ENCODE data around the gene BSND. TPM values are rescaled to one million over a fixed set of nuclear protein-coding genes. Genes with fewer than 3 reads are reported as not detected.

BSND gene
- polyA plus RNA-seq, 1 of the 3 experiments (the other 2 are of a cell fraction) = not detected

DNA sequence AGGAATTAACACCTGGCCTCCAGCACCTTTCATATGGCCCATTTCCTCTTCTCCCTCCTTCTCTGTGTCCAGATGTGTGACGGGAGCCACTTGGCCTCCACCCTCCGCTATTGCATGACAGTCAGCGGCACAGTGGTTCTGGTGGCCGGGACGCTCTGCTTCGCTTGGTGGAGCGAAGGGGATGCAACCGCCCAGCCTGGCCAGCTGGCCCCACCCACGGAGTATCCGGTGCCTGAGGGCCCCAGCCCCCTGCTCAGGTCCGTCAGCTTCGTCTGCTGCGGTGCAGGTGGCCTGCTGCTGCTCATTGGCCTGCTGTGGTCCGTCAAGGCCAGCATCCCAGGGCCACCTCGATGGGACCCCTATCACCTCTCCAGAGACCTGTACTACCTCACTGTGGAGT is 12.7 kb upstream of the BSND start:
- H3F3A ChIP-seq (replicated peaks; ENCODE audit: insufficient read depth) = no peaks in the 10 kb centered on the region
- peaks cover 0 to 11% of the 10 kb centered on the region in 2 experiments; a peak in 1 of 4 replicates for H3K4me1 ChIP-seq (ENCODE audit: control insufficient read depth in 1 of 2, insufficient read depth in 2 of 2, low read depth in 1 of 2, low read length in 1 of 2)
- H2AFZ ChIP-seq (ENCODE audit: low read depth) = no peak overlapping the region
- 80% methylated on average over 9 of the region's 15 CpGs for WGBS (ENCODE audit: low lambda C conversion rate)
- DNase-seq = no peak
- H3K4me3 ChIP-seq (ENCODE audit: low read depth in 2 of 2, low read length in 1 of 2) = no peak overlapping the region
- ChIA-PET CTCF (interaction anchor here (1.0 to 11.0 kb wide), 5 partner anchors 11 to 42 kb away, joined by 4 to 123 read pairs (median 56); partner anchors contain the start of gene BSND), POLR2A (no interaction called here)
- TF ChIP-seq JUND (IDR thresholded peaks at IDR 0.05) (no peak), PBX3 (IDR thresholded peaks at IDR 0.05) (no peak), RCOR1 (IDR thresholded peaks at IDR 0.05; ENCODE audit: low read length) (no peak), MEF2A (IDR thresholded peaks at IDR 0.05; ENCODE audit: borderline replicate concordance, low read depth) (no peak), TAF1 (IDR thresholded peaks at IDR 0.05; ENCODE audit: borderline replicate concordance, low read depth, low read length) (no peak), SIN3A (IDR thresholded peaks at IDR 0.05; ENCODE audit: borderline replicate concordance, low read depth, low read length) (no peak), NRF1 (IDR thresholded peaks at IDR 0.05; ENCODE audit: low read depth, low read length) (no peak), MXI1 (IDR thresholded peaks at IDR 0.05; ENCODE audit: low read depth, low read length) (no peak), SMC3 (IDR thresholded peaks at IDR 0.05; ENCODE audit: low read depth, low read length) (no peak), ELF1 (IDR thresholded peaks at IDR 0.05) (no peak), TEAD4 (IDR thresholded peaks at IDR 0.05; ENCODE audit: borderline replicate concordance, insufficient read depth) (no peak), FOXM1 (IDR thresholded peaks at IDR 0.05; ENCODE audit: low read depth) (no peak), NFIC (IDR thresholded peaks at IDR 0.05; ENCODE audit: borderline replicate concordance) (no peak)
- TF ChIP-seq, protein P1, sequence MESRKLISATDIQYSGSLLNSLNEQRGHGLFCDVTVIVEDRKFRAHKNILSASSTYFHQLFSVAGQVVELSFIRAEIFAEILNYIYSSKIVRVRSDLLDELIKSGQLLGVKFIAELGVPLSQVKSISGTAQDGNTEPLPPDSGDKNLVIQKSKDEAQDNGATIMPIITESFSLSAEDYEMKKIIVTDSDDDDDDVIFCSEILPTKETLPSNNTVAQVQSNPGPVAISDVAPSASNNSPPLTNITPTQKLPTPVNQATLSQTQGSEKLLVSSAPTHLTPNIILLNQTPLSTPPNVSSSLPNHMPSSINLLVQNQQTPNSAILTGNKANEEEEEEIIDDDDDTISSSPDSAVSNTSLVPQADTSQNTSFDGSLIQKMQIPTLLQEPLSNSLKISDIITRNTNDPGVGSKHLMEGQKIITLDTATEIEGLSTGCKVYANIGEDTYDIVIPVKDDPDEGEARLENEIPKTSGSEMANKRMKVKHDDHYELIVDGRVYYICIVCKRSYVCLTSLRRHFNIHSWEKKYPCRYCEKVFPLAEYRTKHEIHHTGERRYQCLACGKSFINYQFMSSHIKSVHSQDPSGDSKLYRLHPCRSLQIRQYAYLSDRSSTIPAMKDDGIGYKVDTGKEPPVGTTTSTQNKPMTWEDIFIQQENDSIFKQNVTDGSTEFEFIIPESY (IDR thresholded peaks at IDR 0.05; ENCODE audit: borderline replicate concordance, low read depth) = no peak
- no peaks in the 10 kb centered on the region for H3K79me2 ChIP-seq (ENCODE audit: insufficient read depth)
- no peaks in the 10 kb centered on the region for H4K20me1 ChIP-seq (ENCODE audit: insufficient read depth)
- no peaks in the 10 kb centered on the region for H3K9me2 ChIP-seq
- H3K4me2 ChIP-seq = no peak overlapping the region
- H3K9me3 ChIP-seq = no peaks in the 10 kb centered on the region
- no peak overlapping the region for H3K27ac ChIP-seq (ENCODE audit: low read depth in 2 of 2, low read length in 1 of 2)
- no peaks in the 10 kb centered on the region for H3K36me3 ChIP-seq (replicated peaks in 1 of 2; ENCODE audit: control insufficient read depth in 1 of 2, insufficient read depth in 2 of 2, low read length in 1 of 2)
- H3K27me3 ChIP-seq (ENCODE audit: insufficient read depth) = no peaks in the 10 kb centered on the region; the same call in 1 of the 2 replicates
- H3K9ac ChIP-seq = no peak overlapping the region

GRCh38 chr1:54986533-54986932 is 12.2 kb upstream of the BSND start:
- Histone ChIP-seq H3K27me3 (ENCODE audit: insufficient read depth) (no peaks in the 10 kb centered on the region; the same call in 1 of the 2 replicates), H3K9ac (no peak overlapping the region), H3K4me1 (ENCODE audit: control insufficient read depth in 1 of 2, insufficient read depth in 2 of 2, low read depth in 1 of 2, low read length in 1 of 2) (peaks cover 0 to 11% of the 10 kb centered on the region in 2 experiments; a peak in 1 of 4 replicates), H3F3A (replicated peaks; ENCODE audit: insufficient read depth) (no peaks in the 10 kb centered on the region), H3K4me2 (no peak overlapping the region), H3K9me2 (no peaks in the 10 kb centered on the region), H4K20me1 (ENCODE audit: insufficient read depth) (no peaks in the 10 kb centered on the region), H3K27ac (ENCODE audit: low read depth in 2 of 2, low read length in 1 of 2) (no peak overlapping the region), H3K4me3 (ENCODE audit: low read depth in 2 of 2, low read length in 1 of 2) (no peak overlapping the region), H3K9me3 (no peaks in the 10 kb centered on the region), H3K36me3 (replicated peaks in 1 of 2; ENCODE audit: control insufficient read depth in 1 of 2, insufficient read depth in 2 of 2, low read length in 1 of 2) (no peaks in the 10 kb centered on the region), H3K79me2 (ENCODE audit: insufficient read depth) (no peaks in the 10 kb centered on the region), H2AFZ (ENCODE audit: low read depth) (no peak overlapping the region)
- POLR2A ChIA-PET = no interaction called here
- WGBS (ENCODE audit: low lambda C conversion rate) = 64% methylated on average over 3 of the region's 3 CpGs
- no peak for DNase-seq
- CTCF ChIA-PET = interaction anchor here (1.0 to 11.0 kb wide), 5 partner anchors 10 to 42 kb away, joined by 4 to 123 read pairs (median 56); partner anchors contain the start of gene BSND
- TF ChIP-seq SMC3 (IDR thresholded peaks at IDR 0.05; ENCODE audit: low read depth, low read length) (no peak), JUND (IDR thresholded peaks at IDR 0.05) (no peak), TCF12 (IDR thresholded peaks at IDR 0.05) (no peak), PBX3 (IDR thresholded peaks at IDR 0.05) (no peak), EP300 (IDR thresholded peaks at IDR 0.05; ENCODE audit: borderline replicate concordance in 1 of 2, low read depth in 1 of 2, low read length in 1 of 2) (no peak), ELF1 (IDR thresholded peaks at IDR 0.05) (no peak), MEF2A (IDR thresholded peaks at IDR 0.05; ENCODE audit: borderline replicate concordance, low read depth) (no peak), GABPA (IDR thresholded peaks at IDR 0.05; ENCODE audit: low read depth) (no peak), USF2 (IDR thresholded peaks at IDR 0.05; ENCODE audit: borderline replicate concordance, low read depth, low read length) (no peak)
- TF ChIP-seq, protein P2, sequence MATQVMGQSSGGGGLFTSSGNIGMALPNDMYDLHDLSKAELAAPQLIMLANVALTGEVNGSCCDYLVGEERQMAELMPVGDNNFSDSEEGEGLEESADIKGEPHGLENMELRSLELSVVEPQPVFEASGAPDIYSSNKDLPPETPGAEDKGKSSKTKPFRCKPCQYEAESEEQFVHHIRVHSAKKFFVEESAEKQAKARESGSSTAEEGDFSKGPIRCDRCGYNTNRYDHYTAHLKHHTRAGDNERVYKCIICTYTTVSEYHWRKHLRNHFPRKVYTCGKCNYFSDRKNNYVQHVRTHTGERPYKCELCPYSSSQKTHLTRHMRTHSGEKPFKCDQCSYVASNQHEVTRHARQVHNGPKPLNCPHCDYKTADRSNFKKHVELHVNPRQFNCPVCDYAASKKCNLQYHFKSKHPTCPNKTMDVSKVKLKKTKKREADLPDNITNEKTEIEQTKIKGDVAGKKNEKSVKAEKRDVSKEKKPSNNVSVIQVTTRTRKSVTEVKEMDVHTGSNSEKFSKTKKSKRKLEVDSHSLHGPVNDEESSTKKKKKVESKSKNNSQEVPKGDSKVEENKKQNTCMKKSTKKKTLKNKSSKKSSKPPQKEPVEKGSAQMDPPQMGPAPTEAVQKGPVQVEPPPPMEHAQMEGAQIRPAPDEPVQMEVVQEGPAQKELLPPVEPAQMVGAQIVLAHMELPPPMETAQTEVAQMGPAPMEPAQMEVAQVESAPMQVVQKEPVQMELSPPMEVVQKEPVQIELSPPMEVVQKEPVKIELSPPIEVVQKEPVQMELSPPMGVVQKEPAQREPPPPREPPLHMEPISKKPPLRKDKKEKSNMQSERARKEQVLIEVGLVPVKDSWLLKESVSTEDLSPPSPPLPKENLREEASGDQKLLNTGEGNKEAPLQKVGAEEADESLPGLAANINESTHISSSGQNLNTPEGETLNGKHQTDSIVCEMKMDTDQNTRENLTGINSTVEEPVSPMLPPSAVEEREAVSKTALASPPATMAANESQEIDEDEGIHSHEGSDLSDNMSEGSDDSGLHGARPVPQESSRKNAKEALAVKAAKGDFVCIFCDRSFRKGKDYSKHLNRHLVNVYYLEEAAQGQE (IDR thresholded peaks at IDR 0.05; ENCODE audit: low read depth, low read length) = no peak
